IMR-90 (cell line): ENCODE results near the gene CAMK2D. TPM values are rescaled to one million over a fixed set of nuclear protein-coding genes. Genes with fewer than 3 reads are reported as not detected.

Experiments
- ATAC-seq: fragments of 200-7000 bp; cut with Tn5 transposase; 2 replicates; pipeline ENCODE4 v1.9.1; 2020; ENCODE audit warnings: low read depth, mild to moderate bottlenecking, moderate library complexity
- BruUV-seq: library from RNA; stranded (reverse); fragments of 400-500 nt; replicated peaks from 2 replicates; lab custom pipeline; 2021; lab: Mats Ljungman, UMichigan
- CTCF ChIA-PET: fragments of 300-600 bp; formaldehyde crosslinking; extraction: SDS; loops from one replicate; lab custom pipeline; 2021; ENCODE audit warnings: antibody characterized with exemption; lab: Yijun Ruan, JAX
- POLR2A ChIA-PET: fragments of 300-600 bp; sonication (Branson Sonifier 250); formaldehyde crosslinking; loops from one replicate; lab custom pipeline; 2022; ENCODE audit warnings: antibody characterized with exemption; ENCODE audit not compliant: unreplicated experiment; lab: Charles Lee
- DNase-seq: peaks from one replicate; pipeline ENCODE4 v3.0.0; 2013
- H2AFZ ChIP-seq: replicated peaks from 2 replicates; pipeline ENCODE3; 2013; ENCODE audit warnings: low read length, mild to moderate bottlenecking; ENCODE audit not compliant: poor library complexity
- H2AK5ac ChIP-seq: 2 replicates; pipeline ENCODE4 v1.6.1; 2013; ENCODE audit warnings: low read depth, low read length, inconsistent platforms
- H2AK9ac ChIP-seq: replicated peaks from 2 replicates; pipeline ENCODE3; 2013; ENCODE audit warnings: mild to moderate bottlenecking, low read depth, low read length, moderate library complexity; ENCODE audit not compliant: poor library complexity
- H2BK120ac ChIP-seq: 2 replicates; pipeline ENCODE4 v1.6.1; 2013; ENCODE audit warnings: low read depth, low read length, inconsistent platforms
- H2BK15ac ChIP-seq: 3 replicates; pipeline ENCODE4 v1.6.1; 2013; ENCODE audit warnings: low read depth, low read length, inconsistent platforms
- H2BK20ac ChIP-seq: 2 replicates; pipeline ENCODE4 v1.6.1; 2013; ENCODE audit warnings: low read depth, mild to moderate bottlenecking, inconsistent platforms, low read length, moderate library complexity
- H2BK5ac ChIP-seq: 2 replicates; pipeline ENCODE4 v1.6.1; 2013; ENCODE audit warnings: mild to moderate bottlenecking, low read depth, low read length, inconsistent platforms; ENCODE audit not compliant: poor library complexity, severe bottlenecking
- H3K14ac ChIP-seq: replicated peaks from 2 replicates; pipeline ENCODE4 v1.6.1; 2013; ENCODE audit warnings: low read depth, low read length, inconsistent platforms
- H3K18ac ChIP-seq: 2 replicates; pipeline ENCODE4 v1.6.1; 2013; ENCODE audit warnings: low read depth, low read length, control low read depth
- H3K23ac ChIP-seq: 2 replicates; pipeline ENCODE4 v1.6.1; 2013; ENCODE audit warnings: low read depth, low read length, inconsistent platforms
- H3K27ac ChIP-seq: 2 replicates; pipeline ENCODE4 v1.5.1; 2013; ENCODE audit warnings: mild to moderate bottlenecking, control low read depth, low read length; ENCODE audit not compliant: insufficient read depth
- H3K27me3 ChIP-seq: 2 replicates; pipeline ENCODE4 v1.6.1; 2013; ENCODE audit warnings: low read length; ENCODE audit not compliant: control insufficient read depth, insufficient read depth
- H3K36me3 ChIP-seq: 2 replicates; pipeline ENCODE4 v1.6.1; 2013; ENCODE audit warnings: low read length, mixed read lengths; ENCODE audit not compliant: control insufficient read depth, insufficient read depth
- H3K4ac ChIP-seq: 2 replicates; pipeline ENCODE4 v1.6.1; 2013; ENCODE audit warnings: low read depth, low read length, inconsistent platforms
- H3K4me1 ChIP-seq: 2 replicates; pipeline ENCODE4 v1.6.1; 2013; ENCODE audit warnings: low read length, mixed read lengths; ENCODE audit not compliant: control insufficient read depth, insufficient read depth
- H3K4me2 ChIP-seq: 2 replicates; pipeline ENCODE4 v1.6.1; 2013; ENCODE audit warnings: low read depth, mild to moderate bottlenecking, control low read depth, low read length, moderate library complexity
- H3K4me3 ChIP-seq: 2 replicates; pipeline ENCODE4 v1.5.1; 2013; ENCODE audit warnings: low read depth, mild to moderate bottlenecking, control low read depth, low read length, moderate library complexity; ENCODE audit not compliant: insufficient read depth
- H3K56ac ChIP-seq: 2 replicates; pipeline ENCODE4 v1.6.1; 2013; ENCODE audit warnings: low read length, inconsistent platforms; ENCODE audit not compliant: insufficient read depth; ENCODE audit errors: extremely low read depth
- H3K79me1 ChIP-seq, 2 experiments: 2 replicates each; pipeline ENCODE4 v1.6.1; 2013; ENCODE audit warnings: low read length in 2 of 2, inconsistent platforms in 1 of 2, low read depth in 1 of 2
- H3K9ac ChIP-seq: 2 replicates; pipeline ENCODE4 v1.6.1; 2013; ENCODE audit warnings: low read depth, low read length, control low read depth
- H3K9me1 ChIP-seq: 2 replicates; pipeline ENCODE4 v1.6.1; 2013; ENCODE audit warnings: low read length, inconsistent platforms; ENCODE audit not compliant: insufficient read depth
- H3K9me3 ChIP-seq: 2 replicates; pipeline ENCODE4 v1.6.1; 2013; ENCODE audit warnings: low read length; ENCODE audit not compliant: control insufficient read depth, insufficient read depth
- H4K20me1 ChIP-seq: 2 replicates; pipeline ENCODE4 v1.6.1; 2013; ENCODE audit warnings: low read length, inconsistent platforms; ENCODE audit not compliant: insufficient read depth
- H4K5ac ChIP-seq: 2 replicates; pipeline ENCODE4 v1.6.1; 2013; ENCODE audit warnings: mild to moderate bottlenecking, low read depth, low read length, control low read depth
- H4K8ac ChIP-seq, 2 experiments: 2 replicates each; pipeline ENCODE4 v1.6.1; 2013; ENCODE audit warnings: low read depth in 2 of 2, low read length in 2 of 2, control low read depth in 1 of 2, inconsistent platforms in 1 of 2
- H4K91ac ChIP-seq: 2 replicates; pipeline ENCODE4 v1.6.1; 2013; ENCODE audit warnings: low read depth, low read length, inconsistent platforms; ENCODE audit not compliant: insufficient read depth
- BHLHE40 ChIP-seq: fragments of 150-350 bp; IDR thresholded peaks from 2 replicates; pipeline ENCODE4 v1.6.1; 2016; ENCODE audit warnings: mild to moderate bottlenecking, low read depth, low read length
- CTCF ChIP-seq: conservative IDR thresholded peaks from 2 replicates; pipeline ENCODE4 v1.5.1; 2012; ENCODE audit warnings: mild to moderate bottlenecking, low read depth, low read length, improper control_type of control experiment
- FOS ChIP-seq: fragments of 150-350 bp; IDR thresholded peaks from 2 replicates; pipeline ENCODE4 v1.6.1; 2016; ENCODE audit warnings: low read depth, low read length
- MAFK ChIP-seq: IDR thresholded peaks from 2 replicates; pipeline ENCODE4 v1.6.1; 2012; ENCODE audit warnings: low read depth, low read length, improper control_type of control experiment
- MAZ ChIP-seq: IDR thresholded peaks from 2 replicates; pipeline ENCODE4 v1.6.1; 2012; ENCODE audit warnings: low read depth, mild to moderate bottlenecking, low read length, improper control_type of control experiment, moderate library complexity, borderline replicate concordance
- MXI1 ChIP-seq: IDR thresholded peaks from 2 replicates; pipeline ENCODE4 v1.6.1; 2012; ENCODE audit warnings: low read depth, mild to moderate bottlenecking, low read length, moderate library complexity, borderline replicate concordance
- NFE2L2 ChIP-seq: fragments of 150-350 bp; IDR thresholded peaks from 2 replicates; pipeline ENCODE4 v1.6.1; 2016; ENCODE audit warnings: low read depth, mild to moderate bottlenecking, low read length
- POLR2A ChIP-seq: IDR thresholded peaks from 2 replicates; pipeline ENCODE4 v1.6.1; 2012; ENCODE audit warnings: mild to moderate bottlenecking, low read depth, low read length
- RFX5 ChIP-seq: IDR thresholded peaks from 2 replicates; pipeline ENCODE4 v1.8.0; 2012; ENCODE audit warnings: low read depth, mild to moderate bottlenecking, low read length, moderate library complexity
- SMC3 ChIP-seq: fragments of 150-350 bp; IDR thresholded peaks from 2 replicates; pipeline ENCODE4 v1.6.1; 2016; ENCODE audit warnings: low read depth, mild to moderate bottlenecking, antibody characterized with exemption, low read length, moderate library complexity
- WGBS, 2 experiments: methylation state at CpG; one replicate each; pipeline versions ENCODE4 v1.1.5 to v1.1.7; 2013; ENCODE audit warnings: missing lambda C conversion rate in 2 of 2; ENCODE audit not compliant: insufficient read length in 1 of 2; ENCODE audit errors: extremely low coverage in 2 of 2; 5-methylcytosine and 5-hydroxymethylcytosine counted together
- dilution Hi-C: fragments of 300-500 bp; cut with HindIII; formaldehyde crosslinking; loops from one replicate; pipeline ENCODE4 v1.14.3; 2018; ENCODE audit warnings: low sequenced_read_pairs; ENCODE audit not compliant: unreplicated experiment
- in situ Hi-C: fragments of 300-500 bp; cut with MboI; formaldehyde crosslinking; loops from 3 replicates; pipeline ENCODE4 v1.14.3; 2019; ENCODE audit warnings: low sequenced_read_pairs, inconsistent platforms, mixed read lengths
- intact Hi-C: fragments of 100-400 bp; cut with micrococcal nuclease; formaldehyde crosslinking; loops from 2 replicates; pipeline ENCODE4 v1.10.0; 2022
- polyA plus RNA-seq, 3 experiments: library from polyadenylated mRNA; depleted of rRNA; stranded (reverse); fragments of >200 nt; gene quantifications; 2 replicates each; pipeline ENCODE4 v1.2.3, GENCODE V29; 2012; ENCODE audit warnings: low replicate concordance in 1 of 3
- total RNA-seq: library from RNA; depleted of rRNA; stranded (reverse); fragments of >200 nt; gene quantifications from 2 replicates; pipeline ENCODE4 v1.2.3, GENCODE V29; 2012

CAMK2D gene
- total and polyA plus RNA-seq, 2 of the 4 experiments (the other 2 are of a cell fraction) = 44.6 to 156 TPM

DNA sequence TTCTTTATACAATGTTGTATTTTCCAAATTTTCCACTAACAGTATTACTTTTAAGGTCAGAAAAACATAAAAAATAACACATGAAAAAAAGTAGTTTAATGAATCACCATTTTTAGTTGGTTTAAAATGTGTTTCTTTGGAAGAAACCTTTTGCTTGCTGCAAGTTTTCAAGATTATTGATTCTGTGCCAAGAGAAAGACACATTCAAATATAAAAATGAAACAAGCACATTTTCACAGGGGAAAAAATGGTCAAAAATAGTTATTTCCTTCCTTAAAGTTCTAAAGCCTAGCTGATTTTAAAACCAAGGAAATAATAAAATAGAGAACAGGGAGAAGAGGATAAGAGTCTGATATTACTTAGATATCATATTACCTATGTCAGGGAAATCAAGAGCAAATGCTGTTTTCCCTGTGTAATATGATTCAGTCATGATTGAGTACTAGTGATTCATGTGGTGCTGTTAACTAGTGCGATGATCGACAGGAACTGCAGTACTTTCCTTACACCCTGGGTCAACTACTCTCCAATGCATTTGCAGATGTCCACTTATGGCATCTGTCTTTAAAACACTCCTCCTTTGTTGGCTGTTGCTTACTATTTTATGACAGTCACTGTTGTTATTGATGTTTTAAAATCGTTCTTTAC, 103.8 kb downstream of the CAMK2D start:
- no TSS peak for BruUV-seq
- dilution Hi-C loops = no loop called here
- ATAC-seq = peak; percentile 42

More for the DNA sequence above, 103.8 kb downstream of the CAMK2D start:
- no peak overlapping the region for H4K5ac ChIP-seq
- no peak overlapping the region for H3K56ac ChIP-seq
- H3K27ac ChIP-seq = no peak overlapping the region
- H2AK9ac ChIP-seq = no peak overlapping the region
- peaks cover 2% of the 10 kb centered on the region; the same call in 1 of the 2 replicates for H4K20me1 ChIP-seq
- no CpG with 5 or more reads among the region's 3 CpGs for WGBS, 2 experiments
- intact Hi-C loops (no loop called here), in situ Hi-C loops (no loop called here)
- no peak overlapping the region for H2BK5ac ChIP-seq
- peaks cover 3% of the 10 kb centered on the region; the same call in 1 of the 2 replicates for H3K9me1 ChIP-seq
- no peak overlapping the region for H2BK15ac ChIP-seq
- no peak overlapping the region for H3K4me3 ChIP-seq
- H3K79me1 ChIP-seq = peaks cover 14 to 40% of the 10 kb centered on the region in 2 experiments; a peak in 3 of 4 replicates
- no peak overlapping the region for H3K9ac ChIP-seq
- H2AK5ac ChIP-seq = no peak overlapping the region
- H3K27me3 ChIP-seq = no peaks in the 10 kb centered on the region
- no peak overlapping the region; a peak in 1 of 4 replicates for H4K8ac ChIP-seq
- peaks cover 2% of the 10 kb centered on the region; the same call in 1 of the 2 replicates for H3K4me1 ChIP-seq
- H3K23ac ChIP-seq = no peak overlapping the region
- H3K4ac ChIP-seq = no peak overlapping the region
- H3K14ac ChIP-seq = peak overlapping the region; percentile 29; the same call in 1 of the 2 replicates
- DNase-seq = peak; percentile 69
- no peak overlapping the region for H3K4me2 ChIP-seq
- H2BK120ac ChIP-seq = no peak overlapping the region
- no peaks in the 10 kb centered on the region for H3K9me3 ChIP-seq
- no peak overlapping the region for H2BK20ac ChIP-seq
- H3K18ac ChIP-seq = no peak overlapping the region
- no peak overlapping the region for H2AFZ ChIP-seq
- POLR2A ChIA-PET = no interaction called here
- CTCF ChIA-PET = no interaction called here
- no peaks in the 10 kb centered on the region for H3K36me3 ChIP-seq
- no peak overlapping the region for H4K91ac ChIP-seq
- TF ChIP-seq MAFK (no peak), FOS (no peak), CTCF (no peak), MXI1 (no peak), POLR2A (no peak), BHLHE40 (no peak), SMC3 (no peak), NFE2L2 (no peak), MAZ (no peak), RFX5 (no peak)
